H9 (cell line): ENCODE data around the gene KCNN3. TPM values are rescaled to one million over a fixed set of nuclear protein-coding genes. Genes with fewer than 3 reads are reported as not detected.
A peak's percentile ranks its signal among the peaks of the same experiment; 100 is the strongest.

Experiments
- DNase-seq: peaks from one replicate; pipeline ENCODE4 v3.0.0-alpha.2; 2017
- H2AFZ ChIP-seq: one replicate; pipeline ENCODE4 v1.6.1; 2013; ENCODE audit warnings: mild to moderate bottlenecking, low read length, control low read depth, moderate library complexity
- H2AK5ac ChIP-seq: 2 replicates; pipeline ENCODE4 v1.6.1; 2013; ENCODE audit warnings: low read length, control low read depth, mixed read lengths; ENCODE audit not compliant: insufficient read length
- H2BK120ac ChIP-seq: one replicate; pipeline ENCODE4 v1.6.1; 2013; ENCODE audit warnings: low read depth, mild to moderate bottlenecking, low read length, control low read depth, inconsistent platforms; ENCODE audit not compliant: poor library complexity, severe bottlenecking
- H2BK12ac ChIP-seq: 2 replicates; pipeline ENCODE4 v1.6.1; 2013; ENCODE audit warnings: low read length, control low read depth, mixed read lengths, low read depth; ENCODE audit not compliant: insufficient read length
- H2BK15ac ChIP-seq: 2 replicates; pipeline ENCODE4 v1.6.1; 2013; ENCODE audit warnings: low read depth, low read length, control low read depth
- H2BK20ac ChIP-seq: one replicate; pipeline ENCODE4 v1.6.1; 2013; ENCODE audit warnings: low read depth, mild to moderate bottlenecking, low read length, control low read depth, inconsistent platforms; ENCODE audit not compliant: poor library complexity, severe bottlenecking
- H2BK5ac ChIP-seq: 2 replicates; pipeline ENCODE4 v1.6.1; 2013; ENCODE audit warnings: low read length, control low read depth, mixed read lengths; ENCODE audit not compliant: insufficient read length
- H3K14ac ChIP-seq: 2 replicates; pipeline ENCODE4 v1.6.1; 2013; ENCODE audit warnings: low read length, control low read depth; ENCODE audit not compliant: insufficient read depth
- H3K18ac ChIP-seq: 2 replicates; pipeline ENCODE4 v1.6.1; 2013; ENCODE audit warnings: low read depth, mild to moderate bottlenecking, mixed read lengths, low read length, control low read depth; ENCODE audit not compliant: insufficient read length
- H3K23ac ChIP-seq: 2 replicates; pipeline ENCODE4 v1.6.1; 2013; ENCODE audit warnings: low read length, control low read depth, mixed read lengths, low read depth; ENCODE audit not compliant: insufficient read length
- H3K23me2 ChIP-seq: 2 replicates; pipeline ENCODE4 v1.6.1; 2013; ENCODE audit warnings: low read depth, mild to moderate bottlenecking, mixed read lengths, low read length, control low read depth; ENCODE audit not compliant: insufficient read length, poor library complexity, severe bottlenecking
- H3K27ac ChIP-seq: 2 replicates; pipeline ENCODE4 v1.5.1; 2013; ENCODE audit warnings: low read length, control low read depth, mixed read lengths, low read depth; ENCODE audit not compliant: insufficient read length
- H3K27me3 ChIP-seq: 2 replicates; pipeline ENCODE4 v1.6.1; 2013; ENCODE audit warnings: low read length, control low read depth, inconsistent platforms; ENCODE audit not compliant: insufficient read depth
- H3K4ac ChIP-seq: 2 replicates; pipeline ENCODE4 v1.6.1; 2013; ENCODE audit warnings: low read depth, mild to moderate bottlenecking, control low read depth, inconsistent platforms, low read length, moderate library complexity
- H3K4me1 ChIP-seq: 2 replicates; pipeline ENCODE4 v1.6.1; 2013; ENCODE audit warnings: low read length, control low read depth, inconsistent platforms; ENCODE audit not compliant: insufficient read depth
- H3K4me2 ChIP-seq: 2 replicates; pipeline ENCODE4 v1.6.1; 2013; ENCODE audit warnings: low read length, control low read depth, mixed read lengths; ENCODE audit not compliant: insufficient read length, insufficient read depth
- H3K56ac ChIP-seq: 2 replicates; pipeline ENCODE4 v1.6.1; 2013; ENCODE audit warnings: low read depth, mild to moderate bottlenecking, mixed read lengths, low read length, control low read depth; ENCODE audit not compliant: insufficient read length
- H3K79me1 ChIP-seq: 2 replicates; pipeline ENCODE4 v1.6.1; 2013; ENCODE audit warnings: low read depth, mild to moderate bottlenecking, moderate library complexity, low read length, control low read depth, inconsistent platforms; ENCODE audit not compliant: insufficient read depth, poor library complexity, severe bottlenecking
- H3K79me2 ChIP-seq: 2 replicates; pipeline ENCODE4 v1.6.1; 2013; ENCODE audit warnings: low read length, control low read depth, inconsistent platforms; ENCODE audit not compliant: insufficient read depth
- H3K9ac ChIP-seq: 2 replicates; pipeline ENCODE4 v1.6.1; 2013; ENCODE audit warnings: low read length, control low read depth, mixed read lengths; ENCODE audit not compliant: insufficient read length; ENCODE audit errors: extremely low read depth
- H3K9me3 ChIP-seq: one replicate; pipeline ENCODE4 v1.6.1; 2013; ENCODE audit warnings: low read depth, low read length, inconsistent platforms; ENCODE audit not compliant: control insufficient read depth
- H3T11ph ChIP-seq: one replicate; pipeline ENCODE4 v1.6.1; 2013; ENCODE audit warnings: mild to moderate bottlenecking, low read length, control low read depth, inconsistent platforms
- H4K20me1 ChIP-seq: one replicate; pipeline ENCODE4 v1.6.1; 2013; ENCODE audit not compliant: control insufficient read depth, insufficient read length, insufficient read depth
- H4K5ac ChIP-seq: 2 replicates; pipeline ENCODE4 v1.6.1; 2013; ENCODE audit warnings: low read depth, mild to moderate bottlenecking, mixed read lengths, low read length, control low read depth; ENCODE audit not compliant: insufficient read length
- H4K8ac ChIP-seq: replicated peaks from 2 replicates; pipeline ENCODE4 v1.6.1; 2013; ENCODE audit warnings: low read length, control low read depth, mixed read lengths, low read depth; ENCODE audit not compliant: insufficient read length
- H4K91ac ChIP-seq: 2 replicates; pipeline ENCODE4 v1.6.1; 2013; ENCODE audit warnings: low read depth, mild to moderate bottlenecking, moderate library complexity, mixed read lengths, low read length, control low read depth; ENCODE audit not compliant: insufficient read length
- H3K27ac Mint-ChIP-seq, 3 experiments: 2 replicates in 2 of 3; 3 replicates in 1 of 3; pipeline ENCODE4 v1.8.0; 2020 to 2021; ENCODE audit warnings: mixed read lengths in 3 of 3, mild to moderate bottlenecking in 1 of 3, moderate library complexity in 1 of 3
- H3K27me3 Mint-ChIP-seq: 2 replicates; pipeline ENCODE4 v1.8.0; 2021; ENCODE audit warnings: low read depth, mild to moderate bottlenecking, moderate library complexity, mixed read lengths
- H3K36me3 Mint-ChIP-seq, 3 experiments: 2 replicates in 2 of 3; 3 replicates in 1 of 3; pipeline ENCODE4 v1.8.0; 2020 to 2021; ENCODE audit warnings: low read depth in 3 of 3, mixed read lengths in 3 of 3; ENCODE audit not compliant: insufficient read depth in 1 of 3
- H3K4me1 Mint-ChIP-seq, 2 experiments: 2 replicates each; pipeline ENCODE4 v1.8.0; 2020; ENCODE audit warnings: mixed read lengths in 2 of 2
- H3K4me3 Mint-ChIP-seq, 2 experiments: 2 replicates in 1 of 2; 3 replicates in 1 of 2; pipeline ENCODE4 v1.8.0; 2020 to 2021; ENCODE audit warnings: mild to moderate bottlenecking in 2 of 2, mixed read lengths in 2 of 2, moderate library complexity in 1 of 2
- H3K9me3 Mint-ChIP-seq, 2 experiments: 2 replicates in 1 of 2; 3 replicates in 1 of 2; pipeline ENCODE4 v1.8.0; 2020; ENCODE audit warnings: mild to moderate bottlenecking in 2 of 2, mixed read lengths in 2 of 2, moderate library complexity in 1 of 2
- CTCF ChIP-seq: fragments of 200-600 bp; sonication (generic); conservative IDR thresholded peaks from 3 replicates; pipeline ENCODE4 v1.8.0; 2021; ENCODE audit warnings: antibody characterized with exemption, mild to moderate bottlenecking
- WGBS: extraction: QIAGEN DNeasy Blood & Tissue Kit; methylation state at CpG from one replicate; pipeline ENCODE4 v1.1.7; 2013; ENCODE audit warnings: missing lambda C conversion rate, low lambda C conversion rate, mixed read lengths; ENCODE audit not compliant: insufficient read length; ENCODE audit errors: extremely low coverage; 5-methylcytosine and 5-hydroxymethylcytosine counted together
- total RNA-seq: library from RNA; stranded (reverse); gene quantifications from 2 replicates; pipeline ENCODE4 v1.2.1, GENCODE V29; 2021

The KCNN3 gene
- total RNA-seq, 1 experiment from 2014 or later: 0.83 TPM

GRCh38 chr1:154843636-154844296, 26.3 kb downstream of the KCNN3 start:
- no peak for TF ChIP-seq CTCF
- WGBS: no CpG with 5 or more reads among the region's 15 CpGs
- Histone ChIP-seq H4K91ac (no peak overlapping the region), H3K18ac (no peak overlapping the region), H3K23ac (no peak overlapping the region), H3K79me2 (no peaks in the 10 kb centered on the region), H2BK15ac (no peak overlapping the region), H3K79me1 (no peaks in the 10 kb centered on the region), H3K4ac (no peak overlapping the region), H4K8ac (no peak overlapping the region), H2BK20ac (no peak overlapping the region), H3K27me3 (no peaks in the 10 kb centered on the region), H2BK5ac (no peak overlapping the region), H2AK5ac (no peak overlapping the region), H3K4me1 (no peaks in the 10 kb centered on the region), H3K27ac (no peak overlapping the region), H3T11ph (no peak overlapping the region), H2AFZ (no peak overlapping the region), H3K9ac (no peak overlapping the region), H4K20me1 (no peaks in the 10 kb centered on the region), H3K14ac (no peak overlapping the region), H4K5ac (no peak overlapping the region), H2BK120ac (no peak overlapping the region), H3K9me3 (no peaks in the 10 kb centered on the region), H3K56ac (no peak overlapping the region), H3K4me2 (no peak overlapping the region), H2BK12ac (no peak overlapping the region), H3K23me2 (no peaks in the 10 kb centered on the region)
- H3K27ac Mint-ChIP-seq: peak overlapping the region in 1 of 3 experiments; percentile 46; a peak in 1 of 7 replicates
- H3K36me3 Mint-ChIP-seq: no peaks in the 10 kb centered on the region
- DNase-seq: no peak
- H3K9me3 Mint-ChIP-seq: no peaks in the 10 kb centered on the region
- H3K4me1 Mint-ChIP-seq: peaks cover 21 to 43% of the 10 kb centered on the region in 2 experiments
- no peak overlapping the region for H3K4me3 Mint-ChIP-seq
- H3K27me3 Mint-ChIP-seq: no peaks in the 10 kb centered on the region; the same call in 1 of the 2 replicates
